Nephron progenitor cell (in vitro differentiated cells): Measurements from ENCODE around the gene COMP.

ENCODE experiments used
- DNase-seq: peaks from one replicate; pipeline ENCODE4 v3.0.0; 2021
- H3K27ac Mint-ChIP-seq: 2 replicates; pipeline ENCODE4 v1.8.0; 2021; ENCODE audit warnings: mild to moderate bottlenecking, moderate library complexity, mixed read lengths
- H3K27me3 Mint-ChIP-seq: 2 replicates; pipeline ENCODE4 v1.8.0; 2021; ENCODE audit warnings: mild to moderate bottlenecking, low read depth, mixed read lengths; ENCODE audit not compliant: poor library complexity
- H3K36me3 Mint-ChIP-seq: 2 replicates; pipeline ENCODE4 v1.8.0; 2021; ENCODE audit warnings: low read depth, mixed read lengths
- H3K4me1 Mint-ChIP-seq: 2 replicates; pipeline ENCODE4 v1.8.0; 2021; ENCODE audit warnings: mixed read lengths
- H3K4me3 Mint-ChIP-seq: 2 replicates; pipeline ENCODE4 v1.8.0; 2021; ENCODE audit warnings: mild to moderate bottlenecking, moderate library complexity, mixed read lengths
- H3K9me3 Mint-ChIP-seq: 2 replicates; pipeline ENCODE4 v1.8.0; 2021; ENCODE audit warnings: mild to moderate bottlenecking, moderate library complexity, mixed read lengths
- TF ChIP-seq, protein P1 (sequence below): fragments of 200-600 bp; sonication (generic); IDR thresholded peaks from 2 replicates; pipeline ENCODE4 v1.5.0; 2021; ENCODE audit warnings: antibody characterized with exemption

The COMP gene

DNA sequence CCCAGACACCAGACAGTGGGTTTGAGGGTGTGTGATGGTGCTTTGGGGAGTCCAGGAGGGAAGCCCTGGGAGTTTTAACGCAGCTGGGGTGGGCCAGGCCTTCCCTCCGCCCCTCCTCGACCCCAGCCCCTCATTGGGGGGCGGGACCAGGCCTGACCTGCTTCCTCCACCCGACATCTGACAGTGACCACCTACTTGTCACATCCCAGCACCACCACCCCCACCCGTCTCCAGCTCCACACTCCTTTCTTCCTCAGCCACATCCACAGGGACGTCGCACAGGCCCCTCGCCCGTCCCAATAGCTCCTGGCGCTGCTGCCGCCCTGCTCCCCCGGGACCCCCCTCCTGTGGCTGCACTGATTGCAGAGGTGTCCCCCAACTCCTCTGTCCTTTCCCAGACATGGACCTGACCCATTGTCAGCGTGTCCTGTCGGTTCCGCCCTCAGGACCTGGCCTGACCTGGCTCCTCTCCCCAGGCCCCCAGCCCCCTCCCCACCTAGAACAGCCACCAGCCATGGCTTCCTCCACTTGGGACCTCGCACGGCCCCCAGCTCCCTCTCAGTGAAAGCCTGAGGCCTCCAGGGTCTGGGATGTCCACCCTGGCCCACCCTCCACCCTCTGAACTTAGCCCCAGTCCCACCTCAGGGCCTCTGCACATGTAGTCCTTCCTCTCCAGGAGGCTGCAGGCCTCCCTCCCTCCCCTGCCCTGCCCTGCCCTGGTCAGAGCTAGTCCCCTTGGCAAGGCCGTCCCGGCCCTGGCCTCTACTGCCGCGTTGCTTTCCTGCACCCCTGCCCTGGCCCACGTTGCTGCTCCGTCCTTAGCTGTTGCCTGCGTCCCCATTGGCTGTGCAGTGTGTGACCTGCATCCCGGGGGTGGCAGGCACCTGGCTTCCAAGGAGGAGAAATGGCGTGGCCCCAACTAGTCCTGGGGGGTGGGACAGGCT lies 30.4 kb downstream of the COMP start:
- Mint-ChIP-seq H3K9me3 (no peaks in the 10 kb centered on the region), H3K27me3 (peaks cover 3% of the 10 kb centered on the region), H3K4me3 (no peak overlapping the region), H3K36me3 (no peaks in the 10 kb centered on the region), H3K4me1 (peaks cover 27% of the 10 kb centered on the region), H3K27ac (no peak overlapping the region)
- TF ChIP-seq, protein P1, sequence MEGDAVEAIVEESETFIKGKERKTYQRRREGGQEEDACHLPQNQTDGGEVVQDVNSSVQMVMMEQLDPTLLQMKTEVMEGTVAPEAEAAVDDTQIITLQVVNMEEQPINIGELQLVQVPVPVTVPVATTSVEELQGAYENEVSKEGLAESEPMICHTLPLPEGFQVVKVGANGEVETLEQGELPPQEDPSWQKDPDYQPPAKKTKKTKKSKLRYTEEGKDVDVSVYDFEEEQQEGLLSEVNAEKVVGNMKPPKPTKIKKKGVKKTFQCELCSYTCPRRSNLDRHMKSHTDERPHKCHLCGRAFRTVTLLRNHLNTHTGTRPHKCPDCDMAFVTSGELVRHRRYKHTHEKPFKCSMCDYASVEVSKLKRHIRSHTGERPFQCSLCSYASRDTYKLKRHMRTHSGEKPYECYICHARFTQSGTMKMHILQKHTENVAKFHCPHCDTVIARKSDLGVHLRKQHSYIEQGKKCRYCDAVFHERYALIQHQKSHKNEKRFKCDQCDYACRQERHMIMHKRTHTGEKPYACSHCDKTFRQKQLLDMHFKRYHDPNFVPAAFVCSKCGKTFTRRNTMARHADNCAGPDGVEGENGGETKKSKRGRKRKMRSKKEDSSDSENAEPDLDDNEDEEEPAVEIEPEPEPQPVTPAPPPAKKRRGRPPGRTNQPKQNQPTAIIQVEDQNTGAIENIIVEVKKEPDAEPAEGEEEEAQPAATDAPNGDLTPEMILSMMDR: no peak
- no peak for DNase-seq

- H3K36me3 Mint-ChIP-seq: no peaks in the 10 kb centered on the region
- no peaks in the 10 kb centered on the region for H3K9me3 Mint-ChIP-seq
- no peak overlapping the region for H3K4me3 Mint-ChIP-seq
- H3K27ac Mint-ChIP-seq: no peak overlapping the region
- H3K27me3 Mint-ChIP-seq: peaks cover 3% of the 10 kb centered on the region
- TF ChIP-seq, protein P1: no peak
- H3K4me1 Mint-ChIP-seq: peaks cover 27% of the 10 kb centered on the region
- no peak for DNase-seq
Measured at GRCh38 chr19:18759995-18760426, 31.1 kb downstream of the COMP start.

DNA sequence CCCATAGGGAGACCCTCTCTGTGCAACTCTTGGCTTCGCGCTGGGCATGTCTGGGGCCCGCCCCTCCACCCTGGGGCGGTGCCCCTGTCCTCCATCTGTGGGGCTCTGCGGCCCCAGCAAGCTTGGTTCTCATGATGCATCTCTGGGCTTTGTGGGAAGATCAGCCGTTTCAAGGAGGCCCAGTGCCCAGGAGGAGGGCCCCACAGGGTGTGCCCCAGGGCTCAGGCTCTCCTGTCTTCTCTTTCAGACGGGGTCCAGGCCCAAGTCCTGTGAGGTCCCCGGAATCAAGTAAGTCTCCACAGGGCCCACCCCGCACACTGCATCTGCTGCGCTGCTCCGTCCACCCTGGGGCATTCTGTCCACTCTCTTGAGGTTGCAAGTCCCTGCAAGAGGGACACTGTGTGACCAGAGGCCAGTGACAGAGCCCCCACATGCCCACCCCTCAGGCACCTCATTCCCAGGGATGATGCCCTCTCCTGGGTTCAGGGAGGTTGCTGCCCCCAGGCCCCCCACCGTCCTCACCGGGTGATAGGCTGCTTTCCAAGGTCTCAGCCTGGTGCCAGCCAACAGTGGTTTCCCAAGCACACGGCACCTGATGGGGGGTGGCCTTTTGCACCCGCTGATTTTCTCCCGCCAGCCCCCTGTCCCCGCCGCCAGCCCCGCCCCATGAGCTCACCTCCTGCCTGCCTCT lies 31.7 kb downstream of the COMP start:
- H3K4me1 Mint-ChIP-seq: peaks cover 27% of the 10 kb centered on the region

GRCh38 chr19:18756896-18757295 lies 34.2 kb downstream of the COMP start:
- TF ChIP-seq, protein P1: no peak
- Mint-ChIP-seq H3K27me3 (peaks cover 6% of the 10 kb centered on the region), H3K36me3 (peaks cover 12% of the 10 kb centered on the region), H3K4me3 (no peak overlapping the region), H3K9me3 (no peaks in the 10 kb centered on the region), H3K4me1 (peaks cover 13% of the 10 kb centered on the region), H3K27ac (no peak overlapping the region)
- DNase-seq: no peak

More for the DNA sequence above, 31.7 kb downstream of the COMP start:
- H3K4me3 Mint-ChIP-seq: no peak overlapping the region
- no peak overlapping the region for H3K27ac Mint-ChIP-seq
- no peak for DNase-seq
- peaks cover 3% of the 10 kb centered on the region for H3K27me3 Mint-ChIP-seq
- peaks cover 2% of the 10 kb centered on the region for H3K36me3 Mint-ChIP-seq
- no peaks in the 10 kb centered on the region for H3K9me3 Mint-ChIP-seq
- TF ChIP-seq, protein P1: no peak

GRCh38 chr19:18754501-18754900 lies 36.6 kb downstream of the COMP start:
- no peak overlapping the region for H3K27ac Mint-ChIP-seq
- H3K4me1 Mint-ChIP-seq: peaks cover 28% of the 10 kb centered on the region

More at GRCh38 chr19:18754501-18754900, 36.6 kb downstream of the COMP start:
- no peak for DNase-seq
- Mint-ChIP-seq H3K27me3 (peaks cover 7% of the 10 kb centered on the region), H3K4me3 (no peak overlapping the region), H3K9me3 (no peaks in the 10 kb centered on the region), H3K36me3 (peaks cover 21% of the 10 kb centered on the region)
- TF ChIP-seq, protein P1: no peak
